Stimulated activated CD8-positive, alpha-beta memory T cell treated with anti-CD3 and anti-CD28 coated beads, Interleukin-15, amount 100 ng/mL, for 48 hours (primary cell): ENCODE results near the gene USE1.
A peak's percentile ranks its signal among the peaks of the same experiment; 100 is the strongest.

ENCODE experiments used
- DNase-seq, 2 donors: peaks; one replicate each; pipeline ENCODE4 v3.0.0-alpha.2; 2020; ENCODE audit warnings: low read depth in 2 of 2

Gene USE1

GRCh38 chr19:17259118-17259780 lies 44.1 kb downstream of the USE1 start:
- no peak for DNase-seq

- DNase-seq = no peak
Observed at GRCh38 chr19:17259934-17260333, 44.8 kb downstream of the USE1 start.

- peak; percentile 78 to 79 for DNase-seq
Observed at GRCh38 chr19:17260842-17261325, 45.7 kb downstream of the USE1 start.

- no peak for DNase-seq
Observed at GRCh38 chr19:17262557-17262956, 47.4 kb downstream of the USE1 start.

- DNase-seq = no peak
Observed at GRCh38 chr19:17263712-17264640, 48.8 kb downstream of the USE1 start.

GRCh38 chr19:17264641-17264979 lies 49.5 kb downstream of the USE1 start, which contains the start of gene USHBP1:
Gene USHBP1 (minus strand): TSS chr19:17264745. CDS start chr19:17264299, 446 bp downstream.
- DNase-seq = no peak

GRCh38 chr19:17266026-17266425 lies 50.9 kb downstream of the USE1 start:
- DNase-seq = no peak

GRCh38 chr19:17266589-17266974 lies 51.4 kb downstream of the USE1 start:
- DNase-seq = no peak

GRCh38 chr19:17266975-17267788 lies 52.0 kb downstream of the USE1 start, which contains the start of gene BABAM1:
Gene BABAM1 (plus strand): TSS chr19:17267443. CDS start chr19:17268807, 1,364 bp downstream.
- DNase-seq = peak; percentile 91 to 93

GRCh38 chr19:17268754-17269153 lies 53.6 kb downstream of the USE1 start:
- DNase-seq = no peak
